GM12801 (cell line): ENCODE data around the gene CCNE1.

Experiments used
- CTCF ChIP-seq: IDR thresholded peaks from one replicate; pipeline ENCODE4 v1.5.1; 2011; ENCODE audit warnings: control low read depth; ENCODE audit not compliant: insufficient read length; ENCODE audit errors: extremely low read depth

Gene CCNE1

GRCh38 chr19:29789007-29789406 is 22.8 kb upstream of the CCNE1 start:
- TF ChIP-seq CTCF: no peak

- no peak for TF ChIP-seq CTCF
Measured at GRCh38 chr19:29793116-29793727, 18.6 kb upstream of the CCNE1 start.

GRCh38 chr19:29795461-29796172 is 16.2 kb upstream of the CCNE1 start:
- no peak for TF ChIP-seq CTCF

GRCh38 chr19:29796173-29796573 is 15.6 kb upstream of the CCNE1 start:
- no peak for TF ChIP-seq CTCF

GRCh38 chr19:29798774-29799497 is 12.9 kb upstream of the CCNE1 start:
- TF ChIP-seq CTCF: no peak

- TF ChIP-seq CTCF: no peak
Measured at GRCh38 chr19:29800100-29800825, 11.5 kb upstream of the CCNE1 start.

GRCh38 chr19:29804493-29804892 is 7.3 kb upstream of the CCNE1 start:
- no peak for TF ChIP-seq CTCF
